ENCODE results near the gene MCF2L. TPM values are rescaled to one million over a fixed set of nuclear protein-coding genes. Genes with fewer than 3 reads are reported as not detected.

Gene MCF2L
- total and polyA plus RNA-seq, 9 of the 15 experiments (the other 6 are each of a cell fraction or from before 2014, with no cell fraction given) = 0.05 to 0.25 (median 0.18) TPM; not detected in 5

DNA sequence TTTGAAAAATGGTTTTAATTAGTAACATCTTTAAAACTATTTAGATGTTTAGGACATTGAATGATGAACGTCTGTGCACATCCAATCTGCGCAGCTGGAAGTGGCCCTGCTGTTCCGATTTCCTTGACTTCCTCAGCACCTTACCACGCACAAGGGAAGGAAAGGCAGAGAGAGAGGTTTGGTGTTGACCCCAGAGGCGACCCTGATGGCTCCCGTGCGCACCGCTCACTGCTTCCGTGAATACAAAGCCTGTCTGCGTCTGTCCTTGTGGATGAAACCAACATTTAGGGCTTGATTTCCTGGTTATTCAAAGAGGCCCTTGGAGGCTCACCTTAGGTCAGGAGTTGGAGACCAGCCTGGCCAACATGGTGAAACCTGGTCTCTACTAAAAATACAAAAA is 8.5 kb downstream of the MCF2L start (continued):
- TF ChIP-seq FOXK1 (CRISPR knock-in tag; IDR thresholded peaks at IDR 0.05; ENCODE audit: borderline replicate concordance) (no peak), THRAP3 (IDR thresholded peaks at IDR 0.05; ENCODE audit: borderline replicate concordance) (no peak), GATA2 (CRISPR knock-in tag; IDR thresholded peaks at IDR 0.05) (no peak)

DNA sequence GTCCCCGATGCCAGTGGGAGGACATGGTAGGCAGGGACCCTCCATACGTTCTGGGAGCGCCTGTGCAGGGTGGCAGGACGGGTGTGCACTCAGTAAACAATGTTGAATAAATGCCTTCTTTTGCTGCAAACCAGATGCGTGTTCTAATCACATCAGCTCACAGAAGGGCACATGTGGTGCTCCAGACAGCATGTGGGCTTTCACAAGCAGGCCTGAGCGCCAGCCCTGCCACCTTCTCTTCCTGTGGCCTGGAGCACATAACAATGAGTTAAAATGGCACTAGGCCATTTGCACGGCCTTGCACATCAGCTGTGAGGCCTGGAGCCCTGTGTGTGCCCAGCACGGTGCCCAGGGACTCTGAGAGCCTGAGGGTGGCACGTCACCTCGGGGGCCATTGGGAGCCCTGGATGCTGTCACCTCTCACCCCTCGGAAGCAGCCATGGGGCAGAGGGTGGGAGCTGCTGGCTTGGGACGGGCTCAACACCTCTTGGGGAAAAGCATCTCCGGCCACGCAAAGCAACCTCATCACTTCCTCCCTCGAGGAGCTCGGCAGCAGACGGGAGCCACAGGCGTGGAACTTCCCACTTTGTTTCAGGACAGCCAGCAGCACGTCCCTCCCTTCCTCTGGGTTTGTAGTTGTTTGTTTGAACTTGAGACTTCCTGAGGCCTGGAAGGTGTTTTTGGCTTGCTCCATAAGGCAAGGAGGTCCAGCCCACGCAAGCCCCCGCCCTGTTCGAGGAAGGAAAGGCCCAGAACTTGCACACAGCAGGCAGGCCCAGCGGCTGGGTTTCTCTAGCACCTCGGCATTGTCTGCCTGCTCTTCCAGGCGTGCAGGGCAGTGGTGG is 9.8 kb downstream of the MCF2L start:
- POLR2A ChIA-PET = no interaction called here
- peaks cover 0 to 5% of the 10 kb centered on the region in 2 experiments; a peak in 2 of 5 replicates for H3K4me1 ChIP-seq (replicated peaks in 1 of 2; ENCODE audit: control insufficient read depth in 2 of 2, insufficient read depth in 2 of 2, low read length in 2 of 2)
- DNase-seq (ENCODE audit: extremely low read depth in 1 of 4, low spot score in 3 of 4) (no peak), ATAC-seq (no peak), FAIRE-seq (no peak)
- 0% methylated on average over 20 of the region's 25 CpGs for WGBS (ENCODE audit: insufficient coverage, low coverage, missing lambda C conversion rate)
- no peak overlapping the region for H3K27ac ChIP-seq (ENCODE audit: extremely low read depth, low read depth, low read length)
- in situ Hi-C loops (cut with MboI) = no loop called here
- H3K9ac ChIP-seq (ENCODE audit: insufficient read depth in 1 of 2, low read depth in 2 of 2, low read length in 2 of 2) = no peak overlapping the region
- peaks cover 28 to 90% of the 10 kb centered on the region in 2 experiments; a peak in 4 of 5 replicates for H3K27me3 ChIP-seq (ENCODE audit: control insufficient read depth in 2 of 2, insufficient read depth in 2 of 2, low read length in 2 of 2)
- no peak overlapping the region for H3K4me2 ChIP-seq (ENCODE audit: insufficient read depth, low read length)
- intact Hi-C loops (cut with micrococcal nuclease) = no loop called here
- H3K4me3 ChIP-seq = no peak overlapping the region
- no peaks in the 10 kb centered on the region for H3K9me3 ChIP-seq (replicated peaks; ENCODE audit: control insufficient read depth, insufficient read depth, low read depth, low read length)
- H2AFZ ChIP-seq (ENCODE audit: low read depth, low read length) = no peak overlapping the region
- no peaks in the 10 kb centered on the region for H3K36me3 ChIP-seq (ENCODE audit: control insufficient read depth, insufficient read depth, low read length)
- no peaks in the 10 kb centered on the region for H3K79me2 ChIP-seq (ENCODE audit: control insufficient read depth, insufficient read depth, low read length)
- BruUV-seq (replicated peaks) = no TSS peak
- CTCF ChIA-PET (ENCODE audit: low intra/inter-chr PET ratio) = no interaction called here
- H3K9me1 ChIP-seq (ENCODE audit: control insufficient read depth, insufficient read depth, low read length) = no peaks in the 10 kb centered on the region
- H4K20me1 ChIP-seq (replicated peaks; ENCODE audit: control insufficient read depth, insufficient read depth, low read length) = no peaks in the 10 kb centered on the region
- TF ChIP-seq XRCC5 (IDR thresholded peaks at IDR 0.05; ENCODE audit: low read depth, low read length) = no peak
- TF ChIP-seq, protein P1, sequence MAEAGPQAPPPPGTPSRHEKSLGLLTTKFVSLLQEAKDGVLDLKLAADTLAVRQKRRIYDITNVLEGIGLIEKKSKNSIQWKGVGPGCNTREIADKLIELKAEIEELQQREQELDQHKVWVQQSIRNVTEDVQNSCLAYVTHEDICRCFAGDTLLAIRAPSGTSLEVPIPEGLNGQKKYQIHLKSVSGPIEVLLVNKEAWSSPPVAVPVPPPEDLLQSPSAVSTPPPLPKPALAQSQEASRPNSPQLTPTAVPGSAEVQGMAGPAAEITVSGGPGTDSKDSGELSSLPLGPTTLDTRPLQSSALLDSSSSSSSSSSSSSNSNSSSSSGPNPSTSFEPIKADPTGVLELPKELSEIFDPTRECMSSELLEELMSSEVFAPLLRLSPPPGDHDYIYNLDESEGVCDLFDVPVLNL (CRISPR knock-in tag; IDR thresholded peaks at IDR 0.05; ENCODE audit: low read depth) = no peak
- TF ChIP-seq, protein P2, sequence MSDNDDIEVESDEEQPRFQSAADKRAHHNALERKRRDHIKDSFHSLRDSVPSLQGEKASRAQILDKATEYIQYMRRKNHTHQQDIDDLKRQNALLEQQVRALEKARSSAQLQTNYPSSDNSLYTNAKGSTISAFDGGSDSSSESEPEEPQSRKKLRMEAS (CRISPR knock-in tag; IDR thresholded peaks at IDR 0.05) = no peak
- TF ChIP-seq NUFIP1 (IDR thresholded peaks at IDR 0.05; ENCODE audit: partially characterized antibody) = no peak
- TF ChIP-seq POLR3G (IDR thresholded peaks at IDR 0.05; ENCODE audit: extremely low read depth, insufficient read length, insufficient replicate concordance) = no peak
- TF ChIP-seq ZFPM2 (CRISPR knock-in tag; IDR thresholded peaks at IDR 0.05) = no peak
- TF ChIP-seq, protein P3, sequence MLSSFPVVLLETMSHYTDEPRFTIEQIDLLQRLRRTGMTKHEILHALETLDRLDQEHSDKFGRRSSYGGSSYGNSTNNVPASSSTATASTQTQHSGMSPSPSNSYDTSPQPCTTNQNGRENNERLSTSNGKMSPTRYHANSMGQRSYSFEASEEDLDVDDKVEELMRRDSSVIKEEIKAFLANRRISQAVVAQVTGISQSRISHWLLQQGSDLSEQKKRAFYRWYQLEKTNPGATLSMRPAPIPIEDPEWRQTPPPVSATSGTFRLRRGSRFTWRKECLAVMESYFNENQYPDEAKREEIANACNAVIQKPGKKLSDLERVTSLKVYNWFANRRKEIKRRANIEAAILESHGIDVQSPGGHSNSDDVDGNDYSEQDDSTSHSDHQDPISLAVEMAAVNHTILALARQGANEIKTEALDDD (IDR thresholded peaks at IDR 0.05) = no peak
- no peak for TF ChIP-seq OTX1 (CRISPR knock-in tag; IDR thresholded peaks at IDR 0.05)
- no peak for TF ChIP-seq CEBPG (CRISPR knock-in tag; IDR thresholded peaks at IDR 0.05)
- TF ChIP-seq CEBPG (tag; conservative IDR thresholded peaks at IDR 0.05 in 1 of 2, IDR thresholded peaks at IDR 0.05 in 1 of 2) = no peak
- TF ChIP-seq, protein P4, sequence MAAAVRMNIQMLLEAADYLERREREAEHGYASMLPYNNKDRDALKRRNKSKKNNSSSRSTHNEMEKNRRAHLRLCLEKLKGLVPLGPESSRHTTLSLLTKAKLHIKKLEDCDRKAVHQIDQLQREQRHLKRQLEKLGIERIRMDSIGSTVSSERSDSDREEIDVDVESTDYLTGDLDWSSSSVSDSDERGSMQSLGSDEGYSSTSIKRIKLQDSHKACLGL (CRISPR knock-in tag; IDR thresholded peaks at IDR 0.05; ENCODE audit: borderline replicate concordance, poor library complexity, severe bottlenecking) = no peak
- no peak for TF ChIP-seq POLR2G (IDR thresholded peaks at IDR 0.05; ENCODE audit: low read depth, low read length)

Data from K562 (cell line).